ENCODE results near the gene GABRR2.

- TF ChIP-seq POLR2A (IDR thresholded peaks at IDR 0.05) = no peak
- TF ChIP-seq CTCF (IDR thresholded peaks at IDR 0.05) = no peak
These were observed 40.6 kb upstream of the GABRR2 start for GRCh38 chr6:89355511-89356194.
